SJCRH30 (cell line): ENCODE measurements around the gene AOC1. TPM values are rescaled to one million over a fixed set of nuclear protein-coding genes. Genes with fewer than 3 reads are reported as not detected.
"Not testable (repeated sequence)": the region's sequence is repeated elsewhere in the genome, so short reads cannot be mapped to it uniquely, and the experiment has no call there.

Source experiments
- DNase-seq, 2 experiments: peaks; one replicate each; pipeline ENCODE4 v3.0.0-alpha.2; 2015 to 2020
- H3K27ac ChIP-seq: fragments of 250-450 bp; sonication (Bioruptor Pico); 2 replicates; pipeline ENCODE4 v1.5.1; 2020; ENCODE audit warnings: mild to moderate bottlenecking, moderate library complexity
- H3K27me3 ChIP-seq: fragments of 250-450 bp; sonication (Bioruptor Pico); 2 replicates; pipeline ENCODE4 v1.5.1; 2020; ENCODE audit warnings: mild to moderate bottlenecking, moderate library complexity
- H3K36me3 ChIP-seq: fragments of 250-450 bp; sonication (Bioruptor Pico); 2 replicates; pipeline ENCODE4 v1.5.1; 2020; ENCODE audit warnings: mild to moderate bottlenecking, moderate library complexity
- H3K4me1 ChIP-seq: fragments of 250-450 bp; sonication (Bioruptor Pico); 2 replicates; pipeline ENCODE4 v1.5.1; 2020; ENCODE audit warnings: mild to moderate bottlenecking, moderate library complexity
- H3K4me3 ChIP-seq: fragments of 250-450 bp; sonication (Bioruptor Pico); 2 replicates; pipeline ENCODE4 v1.5.1; 2020; ENCODE audit warnings: mild to moderate bottlenecking, moderate library complexity
- H3K9me3 ChIP-seq: fragments of 250-450 bp; sonication (Bioruptor Pico); replicated peaks from 2 replicates; pipeline ENCODE4 v1.5.1; 2020; ENCODE audit warnings: mild to moderate bottlenecking, moderate library complexity
- total RNA-seq: library from RNA; depleted of rRNA; stranded (reverse); fragments of >200 nt; shearing (Covaris generic); gene quantifications from 2 replicates; pipeline ENCODE4 v1.2.3, GENCODE V29; 2014; rRNA removed

AOC1 gene
- not detected in 2 replicates for total RNA-seq

DNA sequence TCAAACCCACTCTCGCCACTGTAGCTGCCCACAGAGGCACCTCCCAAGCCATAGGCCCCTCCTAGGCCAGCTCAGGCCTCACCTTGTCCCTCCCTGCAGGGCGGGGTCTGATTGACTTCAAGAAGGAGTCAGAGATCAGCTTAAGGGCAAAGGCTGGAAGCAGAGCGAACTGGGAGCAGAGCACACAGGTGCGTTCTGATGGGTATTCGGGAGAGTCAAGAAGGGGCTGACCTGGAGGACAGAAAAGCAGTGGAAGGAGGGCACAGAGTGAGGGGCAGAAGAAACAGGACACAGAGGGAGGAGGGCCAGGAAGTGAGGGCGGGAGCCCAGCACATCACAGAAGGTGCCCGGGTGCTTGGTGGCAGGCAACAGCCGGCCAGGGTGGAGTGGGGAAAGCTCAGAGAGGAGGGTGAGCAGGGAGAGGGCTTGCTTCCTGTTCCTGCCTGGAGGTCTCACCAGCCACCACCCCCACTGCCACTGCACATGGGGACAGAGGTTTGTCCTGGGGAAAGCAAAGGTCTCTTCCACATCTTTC, at the start of gene AOC1:
TSS of gene AOC1 (plus strand) at position 147 of the 535 bp plus-strand sequence. CDS start 3,954 bp downstream, outside the sequence.
- H3K27me3 ChIP-seq: peaks cover 46% of the 10 kb centered on the region
- H3K27ac ChIP-seq: no peak within 1 kb of the TSS
- no peak for DNase-seq
- no peak within 1 kb of the TSS for H3K4me3 ChIP-seq
- H3K4me1 ChIP-seq: no peaks in the 10 kb centered on the region
- no peaks in the 10 kb centered on the region for H3K9me3 ChIP-seq
- no peaks in the 10 kb centered on the region for H3K36me3 ChIP-seq

GRCh38 chr7:150803161-150803860, 49.0 kb upstream of the AOC1 start:
- no peak overlapping the region for H3K27ac ChIP-seq
- no peaks in the 10 kb centered on the region for H3K4me1 ChIP-seq
- H3K9me3 ChIP-seq: no peaks in the 10 kb centered on the region
- DNase-seq: no peak
- no peaks in the 10 kb centered on the region for H3K36me3 ChIP-seq
- peaks cover 3% of the 10 kb centered on the region; the same call in 1 of the 2 replicates for H3K27me3 ChIP-seq
- no peak overlapping the region for H3K4me3 ChIP-seq

GRCh38 chr7:150804802-150805201, 47.5 kb upstream of the AOC1 start:
- no peak for DNase-seq
- Histone ChIP-seq H3K4me1 (no peaks in the 10 kb centered on the region), H3K27ac (no peak overlapping the region)

GRCh38 chr7:150805864-150806263, 46.5 kb upstream of the AOC1 start:
- no peaks in the 10 kb centered on the region for H3K4me1 ChIP-seq
- no peak overlapping the region for H3K27ac ChIP-seq
- H3K9me3 ChIP-seq: no peaks in the 10 kb centered on the region
- no peak for DNase-seq
- H3K27me3 ChIP-seq: peaks cover 3% of the 10 kb centered on the region; the same call in 1 of the 2 replicates
- H3K4me3 ChIP-seq: no peak overlapping the region
- no peaks in the 10 kb centered on the region for H3K36me3 ChIP-seq

More at GRCh38 chr7:150804802-150805201, 47.5 kb upstream of the AOC1 start:
- Histone ChIP-seq H3K9me3 (no peaks in the 10 kb centered on the region), H3K4me3 (no peak overlapping the region), H3K36me3 (no peaks in the 10 kb centered on the region), H3K27me3 (peaks cover 3% of the 10 kb centered on the region; the same call in 1 of the 2 replicates)

DNA sequence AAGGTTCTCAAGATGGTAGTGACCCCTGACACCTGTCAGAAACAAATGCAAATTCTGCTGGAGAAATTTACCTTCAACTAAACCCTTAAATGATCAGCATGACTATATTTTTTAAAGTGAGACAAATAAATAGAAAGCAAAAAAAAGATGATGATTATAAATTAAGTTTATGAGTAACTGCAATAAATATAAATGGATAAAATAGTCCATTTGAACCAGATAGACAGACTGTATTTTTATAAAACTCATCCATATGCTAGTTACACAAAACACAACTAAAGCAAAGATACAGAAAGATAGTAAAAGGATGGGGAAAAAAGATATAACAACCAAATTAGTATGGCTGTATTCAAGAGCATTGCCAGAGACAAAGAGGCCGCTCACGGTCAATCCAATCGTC, 45.9 kb upstream of the AOC1 start:
- Histone ChIP-seq H3K36me3 (no peaks in the 10 kb centered on the region), H3K4me3 (no peak overlapping the region), H3K27me3 (peaks cover 3% of the 10 kb centered on the region; the same call in 1 of the 2 replicates), H3K27ac (no peak overlapping the region), H3K4me1 (no peaks in the 10 kb centered on the region), H3K9me3 (no peaks in the 10 kb centered on the region)
- DNase-seq: no peak

- DNase-seq: no peak
- Histone ChIP-seq H3K4me3 (no peak overlapping the region), H3K4me1 (no peaks in the 10 kb centered on the region), H3K36me3 (no peaks in the 10 kb centered on the region), H3K27ac (no peak overlapping the region), H3K9me3 (no peaks in the 10 kb centered on the region), H3K27me3 (peaks cover 3% of the 10 kb centered on the region; the same call in 1 of the 2 replicates)
Observed at GRCh38 chr7:150806863-150807262, 45.5 kb upstream of the AOC1 start.

GRCh38 chr7:150807616-150808438, 44.5 kb upstream of the AOC1 start:
- not testable (repeated sequence) for H3K27ac ChIP-seq, H3K27me3 ChIP-seq, DNase-seq

GRCh38 chr7:150814328-150815001, 37.9 kb upstream of the AOC1 start:
- no peak overlapping the region for H3K4me3 ChIP-seq
- peaks cover 3% of the 10 kb centered on the region; the same call in 1 of the 2 replicates for H3K27me3 ChIP-seq
- peaks cover 6% of the 10 kb centered on the region; the same call in 1 of the 2 replicates for H3K9me3 ChIP-seq
- no peaks in the 10 kb centered on the region for H3K36me3 ChIP-seq
- no peak overlapping the region for H3K27ac ChIP-seq
- no peak for DNase-seq
- no peaks in the 10 kb centered on the region for H3K4me1 ChIP-seq

More at GRCh38 chr7:150807616-150808438, 44.5 kb upstream of the AOC1 start:
- H3K36me3 ChIP-seq, H3K4me1 ChIP-seq, H3K9me3 ChIP-seq, H3K4me3 ChIP-seq: not testable (repeated sequence)

DNA sequence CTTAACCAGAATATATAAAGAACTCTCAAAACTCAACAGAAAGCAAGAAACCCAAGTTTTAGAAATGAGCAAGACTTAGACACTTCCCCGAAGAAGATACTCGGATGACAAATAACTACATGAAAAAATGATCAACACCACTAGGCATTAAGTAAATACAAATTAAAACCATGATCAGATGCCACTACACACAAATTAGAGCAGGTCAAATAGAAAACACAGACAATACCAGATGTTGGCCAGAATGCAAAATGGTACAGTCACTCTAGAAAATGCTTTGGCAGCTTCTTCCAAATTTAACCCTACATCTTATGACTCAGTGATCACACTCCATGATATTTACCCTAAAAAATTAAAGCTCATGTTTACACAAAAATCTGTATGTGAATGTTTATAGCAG, 33.3 kb upstream of the AOC1 start:
- Histone ChIP-seq H3K4me3 (no peak overlapping the region), H3K9me3 (peaks cover 6% of the 10 kb centered on the region; the same call in 1 of the 2 replicates), H3K4me1 (no peaks in the 10 kb centered on the region), H3K27ac (no peak overlapping the region), H3K36me3 (no peaks in the 10 kb centered on the region), H3K27me3 (peaks cover 3% of the 10 kb centered on the region; the same call in 1 of the 2 replicates)
- DNase-seq: no peak

- peaks cover 3% of the 10 kb centered on the region; the same call in 1 of the 2 replicates for H3K27me3 ChIP-seq
- H3K4me1 ChIP-seq: no peaks in the 10 kb centered on the region
- H3K27ac ChIP-seq: no peak overlapping the region
- H3K4me3 ChIP-seq: no peak overlapping the region
- H3K36me3 ChIP-seq: no peaks in the 10 kb centered on the region
- peaks cover 6% of the 10 kb centered on the region; the same call in 1 of the 2 replicates for H3K9me3 ChIP-seq
- no peak for DNase-seq
Observed at GRCh38 chr7:150820148-150820547, 32.2 kb upstream of the AOC1 start.

GRCh38 chr7:150820578-150821198, 31.6 kb upstream of the AOC1 start:
- H3K9me3 ChIP-seq: peaks cover 6% of the 10 kb centered on the region; the same call in 1 of the 2 replicates
- H3K4me1 ChIP-seq: no peaks in the 10 kb centered on the region
- peaks cover 3% of the 10 kb centered on the region; the same call in 1 of the 2 replicates for H3K27me3 ChIP-seq
- no peak overlapping the region for H3K4me3 ChIP-seq
- H3K27ac ChIP-seq: no peak overlapping the region
- no peak for DNase-seq
- H3K36me3 ChIP-seq: no peaks in the 10 kb centered on the region

DNA sequence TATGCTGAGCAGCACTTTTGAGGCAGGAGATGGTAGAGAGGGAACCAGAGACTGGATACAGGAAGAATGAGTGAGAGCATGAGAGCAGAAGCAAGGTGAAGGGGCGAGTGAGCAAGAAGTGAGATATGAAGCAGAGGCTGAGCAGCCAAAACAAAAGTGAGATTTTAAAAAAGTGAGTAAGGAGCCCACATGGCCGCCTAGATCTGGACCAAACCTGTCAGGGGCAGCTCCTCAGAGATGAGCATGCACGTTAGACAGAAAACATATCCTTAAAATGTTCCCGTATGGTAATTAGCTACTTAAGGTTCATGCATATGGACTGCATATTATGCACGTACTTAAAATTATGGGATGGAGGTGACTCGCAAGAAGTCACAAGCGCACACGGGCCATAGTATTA, 29.3 kb upstream of the AOC1 start:
- no peaks in the 10 kb centered on the region for H3K27me3 ChIP-seq
- no peaks in the 10 kb centered on the region for H3K36me3 ChIP-seq
- no peak for DNase-seq
- H3K9me3 ChIP-seq: no peaks in the 10 kb centered on the region
- no peaks in the 10 kb centered on the region for H3K4me1 ChIP-seq
- H3K27ac ChIP-seq: no peak overlapping the region
- H3K4me3 ChIP-seq: no peak overlapping the region

DNA sequence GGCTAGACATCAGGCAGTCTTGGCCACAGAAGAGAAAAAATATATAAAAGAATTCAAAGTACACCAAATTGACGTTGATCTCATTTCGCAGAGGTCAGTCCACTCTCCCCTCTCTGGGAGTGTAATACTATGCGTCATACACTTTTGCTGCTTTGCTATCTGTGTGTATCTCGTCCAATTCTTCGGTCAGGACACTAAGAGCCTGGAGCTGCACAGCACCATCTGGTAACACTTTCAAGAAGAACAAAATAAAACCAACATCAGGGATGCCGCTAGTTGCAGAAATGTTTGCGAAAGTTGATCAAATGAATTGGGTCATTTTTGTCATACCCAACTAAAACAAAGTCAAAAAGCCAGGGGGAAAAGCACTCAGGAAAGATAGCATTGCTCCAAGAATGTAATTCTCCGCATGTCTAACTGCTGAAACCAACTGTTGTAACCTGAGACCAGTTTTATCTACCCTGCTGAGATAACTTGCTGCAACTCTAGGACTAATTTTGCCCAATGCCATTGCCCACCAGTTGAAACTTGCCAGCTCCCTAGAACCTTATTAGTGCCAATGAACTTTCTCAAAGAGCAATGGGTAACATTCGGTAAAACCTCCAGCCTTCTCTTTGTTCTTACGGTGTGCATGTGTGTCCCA, 28.7 kb upstream of the AOC1 start:
- Histone ChIP-seq H3K4me3 (no peak overlapping the region), H3K27ac (no peak overlapping the region)
- no peak for DNase-seq

More for the DNA sequence above, 28.7 kb upstream of the AOC1 start:
- Histone ChIP-seq H3K4me1 (no peaks in the 10 kb centered on the region), H3K9me3 (no peaks in the 10 kb centered on the region), H3K36me3 (no peaks in the 10 kb centered on the region), H3K27me3 (no peaks in the 10 kb centered on the region)
